COLO829 (cell line): ENCODE data around the gene SPTBN1.
"Not testable (repeated sequence)": the region's sequence is repeated elsewhere in the genome, so short reads cannot be mapped to it uniquely, and the experiment has no call there.

Source experiments
- DNase-seq: peaks from one replicate; pipeline ENCODE4 v3.0.0; 2012; ENCODE audit warnings: low spot score

SPTBN1 gene

GRCh38 chr2:54672590-54673456, 216.7 kb downstream of the SPTBN1 start:
- DNase-seq = no peak

- no peak for DNase-seq
Measured at GRCh38 chr2:54673501-54673998, 217.4 kb downstream of the SPTBN1 start.

GRCh38 chr2:54675281-54675680, 219.2 kb downstream of the SPTBN1 start:
- no peak for DNase-seq

- no peak for DNase-seq
Measured at GRCh38 chr2:54675738-54676137, 219.6 kb downstream of the SPTBN1 start.

GRCh38 chr2:54676656-54677055, 220.5 kb downstream of the SPTBN1 start:
- DNase-seq = no peak

GRCh38 chr2:54677476-54678265, 221.5 kb downstream of the SPTBN1 start:
- no peak for DNase-seq

GRCh38 chr2:54678719-54679118, 222.6 kb downstream of the SPTBN1 start:
- DNase-seq = no peak

- no peak for DNase-seq
Measured at GRCh38 chr2:54680397-54681041, 224.4 kb downstream of the SPTBN1 start.

GRCh38 chr2:54681416-54681815, 225.3 kb downstream of the SPTBN1 start:
- no peak for DNase-seq

GRCh38 chr2:54683596-54683995, 227.5 kb downstream of the SPTBN1 start:
- DNase-seq = no peak

GRCh38 chr2:54685263-54685775, 229.2 kb downstream of the SPTBN1 start:
- DNase-seq = no peak

- DNase-seq = no peak
Measured at GRCh38 chr2:54687595-54688152, 231.5 kb downstream of the SPTBN1 start.

GRCh38 chr2:54691445-54692135, 235.5 kb downstream of the SPTBN1 start:
- DNase-seq = no peak

- no peak for DNase-seq
Measured at GRCh38 chr2:54692556-54692955, 236.4 kb downstream of the SPTBN1 start.

- no peak for DNase-seq
Measured at GRCh38 chr2:54695378-54695777, 239.3 kb downstream of the SPTBN1 start.

GRCh38 chr2:54697934-54698333, 241.8 kb downstream of the SPTBN1 start:
- no peak for DNase-seq

GRCh38 chr2:54698926-54699325, 242.8 kb downstream of the SPTBN1 start:
- not testable (repeated sequence) for DNase-seq

GRCh38 chr2:54699665-54700064, 243.5 kb downstream of the SPTBN1 start:
- DNase-seq = no peak

GRCh38 chr2:54701029-54701428, 244.9 kb downstream of the SPTBN1 start:
- no peak for DNase-seq

- no peak for DNase-seq
Measured at GRCh38 chr2:54704238-54704637, 248.1 kb downstream of the SPTBN1 start.
